SK-N-SH treated with all-trans-retinoic acid at 6 μM for 48 hours (cell line): Measurements from ENCODE around the gene SGMS2.

Experiments used
- ARNTL ChIP-seq: fragments of 450-650 bp; formaldehyde crosslinking; IDR thresholded peaks from 2 replicates; pipeline ENCODE4 v1.5.0; 2020; ENCODE audit warnings: low read depth, mild to moderate bottlenecking, moderate library complexity, borderline replicate concordance
- GLIS3 ChIP-seq: fragments of 250-450 bp; sonication (Bioruptor Pico); IDR thresholded peaks from 2 replicates; pipeline ENCODE4 v1.5.0; 2020; ENCODE audit warnings: mild to moderate bottlenecking, moderate library complexity
- OSR1 ChIP-seq: fragments of 250-450 bp; sonication (Bioruptor Pico); IDR thresholded peaks from 2 replicates; pipeline ENCODE4 v1.8.0; 2022; ENCODE audit warnings: moderate library complexity, mild to moderate bottlenecking, inconsistent platforms
- RARB ChIP-seq: fragments of 250-450 bp; sonication (Bioruptor Pico); IDR thresholded peaks from 2 replicates; pipeline ENCODE4 v1.8.0; 2021; ENCODE audit warnings: mild to moderate bottlenecking, moderate library complexity
- ZFP3 ChIP-seq: fragments of 250-450 bp; sonication (Bioruptor Pico); IDR thresholded peaks from 2 replicates; pipeline ENCODE4 v1.5.0; 2020; ENCODE audit warnings: mild to moderate bottlenecking, moderate library complexity
- ZFP30 ChIP-seq: fragments of 450-650 bp; formaldehyde crosslinking; IDR thresholded peaks from 2 replicates; pipeline ENCODE4 v1.5.0; 2022; ENCODE audit warnings: mild to moderate bottlenecking, moderate library complexity
- ZNF70 ChIP-seq: fragments of 450-650 bp; formaldehyde crosslinking; IDR thresholded peaks from 2 replicates; pipeline ENCODE4 v1.5.0; 2020; ENCODE audit warnings: mild to moderate bottlenecking, moderate library complexity
- TF ChIP-seq, protein P1 (sequence below): fragments of 250-450 bp; sonication (Bioruptor Pico); IDR thresholded peaks from 2 replicates; pipeline ENCODE4 v1.5.1; 2020; ENCODE audit warnings: low read depth, mild to moderate bottlenecking, moderate library complexity

DNA sequence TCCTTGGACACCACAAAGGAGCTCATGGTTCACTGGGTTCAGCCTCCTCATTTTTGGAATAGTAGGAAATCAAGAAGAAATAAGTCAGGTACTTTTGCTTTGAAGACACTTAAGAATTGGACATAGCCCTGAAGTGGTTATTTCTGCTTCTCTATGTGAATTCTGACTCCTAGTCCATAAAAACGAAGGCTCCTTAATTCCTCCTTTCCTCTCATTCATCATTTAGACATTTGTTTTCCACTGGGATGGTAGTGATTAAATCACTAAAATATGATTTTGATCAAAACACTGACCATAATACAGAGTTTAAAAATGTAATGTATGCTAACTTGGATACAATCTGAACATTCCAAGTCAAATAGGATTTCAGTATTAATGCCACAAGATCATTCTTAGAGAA lies 71.9 kb downstream of the SGMS2 start:
- TF ChIP-seq GLIS3 (CRISPR knock-in tag): no peak
- no peak for TF ChIP-seq OSR1
- no peak for TF ChIP-seq ZFP3 (CRISPR knock-in tag)
- no peak for TF ChIP-seq ZFP30 (CRISPR knock-in tag)
- TF ChIP-seq, protein P1, sequence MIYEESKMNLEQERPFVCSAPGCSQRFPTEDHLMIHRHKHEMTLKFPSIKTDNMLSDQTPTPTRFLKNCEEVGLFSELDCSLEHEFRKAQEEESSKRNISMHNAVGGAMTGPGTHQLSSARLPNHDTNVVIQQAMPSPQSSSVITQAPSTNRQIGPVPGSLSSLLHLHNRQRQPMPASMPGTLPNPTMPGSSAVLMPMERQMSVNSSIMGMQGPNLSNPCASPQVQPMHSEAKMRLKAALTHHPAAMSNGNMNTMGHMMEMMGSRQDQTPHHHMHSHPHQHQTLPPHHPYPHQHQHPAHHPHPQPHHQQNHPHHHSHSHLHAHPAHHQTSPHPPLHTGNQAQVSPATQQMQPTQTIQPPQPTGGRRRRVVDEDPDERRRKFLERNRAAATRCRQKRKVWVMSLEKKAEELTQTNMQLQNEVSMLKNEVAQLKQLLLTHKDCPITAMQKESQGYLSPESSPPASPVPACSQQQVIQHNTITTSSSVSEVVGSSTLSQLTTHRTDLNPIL (CRISPR knock-in tag): no peak
- TF ChIP-seq RARB: no peak
- TF ChIP-seq ARNTL: no peak
- TF ChIP-seq ZNF70 (CRISPR knock-in tag): no peak
